ENCODE results near the gene HIVEP2.

The HIVEP2 gene

DNA sequence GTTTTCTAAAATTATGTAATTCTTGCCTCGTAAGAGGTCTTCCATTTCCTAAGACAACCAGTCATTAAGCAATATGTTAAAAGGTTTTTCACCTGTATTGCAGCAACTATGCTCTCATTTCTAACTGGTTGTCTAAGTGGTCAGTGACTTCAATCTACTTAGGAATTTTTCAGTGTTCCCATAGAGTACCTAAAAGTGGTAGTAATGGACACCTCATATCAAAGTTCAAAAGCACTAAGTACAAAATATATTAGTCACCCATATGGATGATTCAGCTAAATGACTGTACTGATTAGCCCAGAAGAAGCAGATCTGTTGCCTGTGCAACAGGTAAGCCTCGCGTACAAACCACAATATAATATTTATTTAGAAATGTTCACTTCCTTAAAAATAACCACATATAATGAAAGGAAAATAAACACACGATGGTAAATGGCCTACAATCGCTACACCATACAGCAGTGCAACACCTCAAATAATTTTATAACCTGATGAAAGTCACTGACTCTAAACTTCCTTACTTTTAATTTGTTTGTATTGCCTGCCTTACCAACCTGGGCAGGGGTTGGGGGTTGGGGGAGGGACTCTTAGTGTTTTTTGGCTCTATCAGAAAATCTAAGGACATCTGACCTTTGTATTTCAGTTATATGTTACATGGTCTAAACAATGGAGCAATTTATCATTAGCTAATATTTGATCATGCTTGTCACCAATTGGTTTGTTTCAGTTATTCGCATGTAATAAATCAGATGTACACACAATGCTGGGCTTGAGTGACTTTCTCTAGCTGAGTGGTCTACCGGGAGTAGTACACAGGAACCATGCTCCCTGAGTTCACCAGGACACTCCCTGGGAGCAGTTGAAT lies 105.9 kb downstream of the HIVEP2 start:
- no peak for DNase-seq

- DNase-seq, result no peak
These were observed 109.0 kb downstream of the HIVEP2 start for GRCh38 chr6:142835787-142836535.

- DNase-seq, result no peak
These were observed 110.1 kb downstream of the HIVEP2 start for GRCh38 chr6:142834853-142835252.

DNA sequence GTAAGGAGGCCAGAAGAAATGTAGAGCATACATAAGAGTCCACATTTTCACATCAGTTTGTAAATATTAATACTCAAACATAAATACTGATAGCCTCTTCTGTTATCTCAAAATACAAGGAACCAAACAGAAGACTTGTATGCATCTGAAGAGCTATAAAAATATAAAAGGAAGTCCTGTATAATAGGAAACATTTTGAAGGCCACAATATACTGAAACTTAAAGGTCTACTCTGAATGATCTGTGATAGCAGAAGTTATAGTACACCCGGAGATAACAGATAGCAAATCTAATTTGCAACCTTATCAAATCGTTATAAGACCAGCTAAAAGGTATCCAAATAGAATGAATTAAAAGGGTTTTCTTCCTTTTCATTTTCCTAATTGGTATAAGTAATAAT lies 111.2 kb downstream of the HIVEP2 start:
- DNase-seq, result no peak

DNA sequence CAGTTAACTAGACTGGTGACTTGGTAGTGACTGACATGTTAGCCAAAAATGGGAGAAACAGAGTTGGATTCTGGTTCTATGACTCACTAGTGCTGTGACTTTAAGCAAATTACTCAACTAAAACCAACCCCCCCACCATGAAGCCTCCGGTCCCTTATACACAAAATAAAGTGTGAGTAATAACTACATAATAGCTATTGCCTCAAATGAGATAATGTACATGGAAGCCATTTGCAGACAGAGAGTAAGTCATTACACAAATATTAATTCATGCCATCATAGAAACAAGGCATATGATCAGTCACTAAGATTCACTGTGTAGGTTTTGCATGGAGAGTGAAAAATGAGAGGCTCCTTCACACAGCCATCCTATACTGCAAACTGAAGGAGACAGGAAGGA lies 111.9 kb downstream of the HIVEP2 start:
- no peak for DNase-seq

- no peak for DNase-seq
These were observed 114.2 kb downstream of the HIVEP2 start for GRCh38 chr6:142830807-142831206.

DNA sequence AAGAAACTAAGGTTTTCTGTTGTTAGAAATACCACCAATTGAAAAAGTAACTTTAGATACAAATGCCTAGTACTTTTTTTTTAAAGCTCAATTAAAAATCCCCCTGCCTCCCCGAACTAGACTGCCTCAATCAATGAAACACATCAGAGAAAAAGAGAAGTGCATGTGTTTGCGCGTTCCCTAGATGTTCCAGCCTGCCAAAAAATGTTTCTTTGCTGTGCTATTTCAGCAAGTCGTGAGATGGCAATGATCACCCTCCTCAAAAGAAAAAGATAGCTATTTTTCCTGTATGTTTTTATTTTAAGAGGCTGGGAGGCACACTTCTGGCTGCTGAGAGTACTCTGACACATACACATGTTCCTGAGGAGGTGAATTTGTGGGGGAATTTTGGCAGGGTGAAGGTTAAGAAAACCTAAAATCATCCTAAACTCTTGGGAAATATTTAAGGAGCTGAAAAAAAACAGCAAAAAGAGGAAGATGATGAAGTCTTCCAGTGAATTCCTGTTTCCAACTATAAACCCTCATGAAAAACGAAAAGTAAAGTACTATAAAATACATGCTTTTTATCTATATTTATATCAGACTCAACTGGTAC lies 114.8 kb downstream of the HIVEP2 start:
- DNase-seq, result no peak

GRCh38 chr6:142829556-142829955 lies 115.4 kb downstream of the HIVEP2 start:
- no peak for DNase-seq

DNA sequence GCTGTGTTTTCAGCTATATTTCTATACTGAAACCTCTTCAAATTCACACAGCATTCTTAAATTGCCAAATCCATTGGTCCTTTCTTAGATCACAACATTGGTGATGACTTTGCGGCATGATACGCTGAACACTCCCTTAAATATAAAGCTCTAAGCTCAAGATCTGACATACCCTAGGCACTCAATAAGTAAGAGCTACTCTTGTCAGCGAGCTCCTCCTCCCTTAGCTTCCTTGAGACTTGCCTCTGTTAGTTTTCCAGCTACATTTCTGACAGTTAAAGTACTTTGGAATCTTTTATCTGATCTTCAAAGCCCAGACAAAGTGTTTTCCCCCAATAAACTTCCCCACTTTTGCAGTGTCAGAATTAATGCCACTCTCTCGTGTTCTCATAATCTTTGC lies 117.0 kb downstream of the HIVEP2 start:
- DNase-seq, result no peak

DNA sequence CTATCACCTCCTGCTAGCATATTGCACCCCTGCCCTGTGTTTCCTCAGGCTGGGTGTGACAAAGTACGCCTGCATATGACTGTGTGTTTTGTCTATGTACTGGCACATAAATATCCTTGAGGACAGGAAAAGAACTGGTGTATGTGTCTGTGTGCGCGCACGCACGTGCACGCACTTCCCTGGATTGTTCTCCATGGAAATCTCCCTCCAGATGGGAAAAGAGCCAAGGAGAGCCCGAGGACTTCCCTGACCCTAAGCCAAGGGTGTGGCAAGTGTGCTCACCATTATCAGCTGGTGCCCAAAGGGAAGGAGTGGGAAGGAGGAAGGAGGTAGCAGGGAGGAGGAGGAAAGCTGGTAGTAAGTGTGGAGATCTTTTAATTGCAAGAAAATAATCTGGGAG lies 117.6 kb downstream of the HIVEP2 start:
- no peak for DNase-seq

DNA sequence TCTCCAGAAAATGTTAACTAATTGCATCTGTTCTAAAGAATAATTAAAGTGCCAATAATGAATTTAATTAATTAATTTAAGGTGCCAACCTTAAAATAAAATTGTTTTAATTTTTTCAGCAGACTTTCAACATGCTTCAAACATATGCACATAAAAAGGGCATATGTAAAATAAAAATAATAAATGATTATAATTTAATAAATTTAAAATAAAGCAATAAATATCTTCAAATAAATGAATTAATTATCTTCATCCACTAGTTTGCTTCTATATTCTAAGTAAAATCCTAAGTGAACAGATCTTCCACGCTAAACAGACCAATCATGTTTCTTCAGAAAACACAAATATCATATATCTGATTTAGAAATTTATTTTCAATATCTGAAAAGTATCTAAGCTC lies 119.2 kb downstream of the HIVEP2 start:
- no peak for DNase-seq

DNA sequence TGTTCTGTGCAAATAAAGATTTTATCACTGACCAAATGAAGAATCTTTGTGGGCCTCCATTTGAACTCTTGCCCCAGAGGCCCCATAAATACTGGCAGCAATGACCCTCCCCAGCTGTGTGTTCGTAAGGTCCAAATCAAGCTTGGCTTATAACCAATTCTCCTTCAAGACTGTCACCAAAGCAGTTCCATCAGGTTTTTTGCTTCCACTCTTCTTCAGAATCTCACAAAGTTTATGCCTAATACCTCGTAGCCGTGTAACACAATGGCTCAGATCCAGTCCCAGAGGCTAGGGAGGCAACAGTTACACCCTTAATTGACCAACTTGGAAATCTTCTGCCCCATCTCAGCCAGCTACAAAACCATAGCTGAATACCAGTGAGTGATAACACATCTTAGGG lies 120.5 kb downstream of the HIVEP2 start:
- no peak for DNase-seq

GRCh38 chr6:142823256-142823902 lies 121.6 kb downstream of the HIVEP2 start:
- DNase-seq, result no peak

GRCh38 chr6:142822842-142823241 lies 122.1 kb downstream of the HIVEP2 start:
- DNase-seq, result no peak

DNA sequence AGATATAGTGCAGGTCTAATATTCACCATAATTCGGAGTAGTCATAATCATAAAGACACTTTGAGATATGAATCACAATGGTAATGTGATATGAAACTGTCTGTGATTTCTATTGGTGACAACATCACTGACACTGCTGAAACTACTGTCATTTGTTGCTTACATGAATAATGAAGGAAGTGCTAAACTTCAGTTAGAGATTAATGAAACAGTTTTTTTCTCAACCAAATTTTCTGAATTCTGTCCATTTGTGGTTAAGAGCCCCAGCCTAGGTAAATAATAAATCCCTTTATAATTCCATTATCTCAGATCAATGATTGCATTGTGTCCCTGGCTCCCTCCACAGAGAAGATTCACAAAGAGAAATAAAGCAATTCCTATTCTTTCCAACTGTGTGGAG lies 122.6 kb downstream of the HIVEP2 start:
- no peak for DNase-seq

GRCh38 chr6:142821860-142822259 lies 123.1 kb downstream of the HIVEP2 start:
- DNase-seq, result no peak

DNA sequence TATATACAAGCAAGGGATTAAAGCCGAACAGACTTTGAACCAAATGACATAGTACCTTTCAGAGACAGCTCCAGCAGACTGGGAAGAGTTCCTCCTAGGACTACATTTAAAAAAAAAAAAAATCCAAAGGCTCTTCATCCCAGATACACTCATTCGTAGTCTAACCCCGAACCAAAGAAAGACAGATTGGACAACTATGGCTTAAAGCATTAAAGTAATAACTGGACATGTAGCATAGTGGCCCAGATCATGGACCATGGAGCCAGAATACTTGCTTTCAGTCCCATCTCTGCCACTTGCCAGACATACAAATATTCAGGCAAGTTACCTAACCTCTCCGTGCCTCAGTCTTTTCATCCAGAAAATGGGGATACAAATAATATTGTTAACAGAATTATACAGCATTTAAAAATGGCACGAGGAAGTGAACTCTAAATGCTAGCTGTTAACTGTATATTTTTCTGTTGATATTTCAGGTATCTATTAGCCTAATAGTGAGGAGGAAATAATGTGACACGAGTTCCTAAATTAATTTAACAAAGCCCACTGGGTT lies 123.7 kb downstream of the HIVEP2 start:
- no peak for DNase-seq

GRCh38 chr6:142820338-142821051 lies 124.5 kb downstream of the HIVEP2 start:
- no peak for DNase-seq

DNA sequence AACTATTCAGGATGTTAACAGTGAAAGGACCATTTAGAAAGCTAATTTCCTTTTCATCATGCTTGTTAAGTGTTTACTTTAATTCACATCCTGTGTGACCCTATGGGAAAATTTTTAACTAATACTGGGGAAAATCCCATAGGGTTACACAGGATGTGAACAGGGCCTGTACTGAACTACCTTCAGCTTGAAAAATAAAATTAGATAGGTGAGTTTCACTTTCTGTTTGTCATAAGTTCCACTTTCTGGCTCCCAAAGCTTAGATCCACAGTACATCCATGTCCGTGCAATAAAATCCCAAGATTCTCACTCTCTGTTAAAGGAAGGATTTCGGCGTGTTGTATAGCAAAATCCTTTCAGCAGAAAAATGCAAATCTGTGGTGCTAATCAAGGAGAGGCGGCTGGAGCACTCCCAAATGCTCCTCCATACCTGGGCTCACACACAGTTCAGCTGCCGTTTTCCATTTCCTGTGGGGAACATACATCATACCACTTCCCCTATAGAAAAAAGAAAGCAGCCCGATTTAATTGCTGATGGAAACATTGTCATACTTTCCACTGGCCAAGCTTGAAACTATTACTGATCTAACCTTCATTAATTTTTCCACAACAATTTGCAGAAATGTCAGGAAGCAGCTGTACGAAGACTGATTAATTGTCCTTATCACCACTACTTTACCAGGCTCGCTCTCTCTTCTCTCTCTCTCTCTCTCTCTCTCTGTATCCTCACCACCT lies 125.2 kb downstream of the HIVEP2 start:
- DNase-seq, result peak; percentile 25

GRCh38 chr6:142816486-142816885 lies 128.5 kb downstream of the HIVEP2 start:
- DNase-seq, result no peak

- no peak for DNase-seq
These were observed 128.9 kb downstream of the HIVEP2 start for GRCh38 chr6:142816031-142816430.

DNA sequence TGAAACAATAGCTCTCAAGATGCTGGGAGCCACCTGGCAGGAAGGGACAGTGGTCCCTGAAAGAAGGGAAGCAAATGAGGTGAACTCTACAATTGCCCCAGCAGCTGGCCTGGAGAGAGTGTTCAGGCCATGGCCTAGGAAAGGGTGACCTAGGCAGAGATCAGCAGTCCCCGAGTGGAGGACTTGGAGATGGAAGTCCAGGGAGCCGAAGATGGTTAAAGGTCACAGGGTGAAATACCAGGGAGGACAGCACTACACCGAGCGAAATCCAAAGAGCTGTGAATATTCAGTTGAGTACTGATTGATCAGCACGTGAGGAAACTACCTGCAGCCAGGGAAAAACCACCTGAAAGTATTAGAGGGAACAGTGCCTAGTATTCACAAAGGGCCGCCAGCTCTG lies 133.1 kb downstream of the HIVEP2 start:
- DNase-seq, result no peak
